Endothelial cell of umbilical vein (primary cell): Measurements from ENCODE around the gene OLFM1. TPM values are rescaled to one million over a fixed set of nuclear protein-coding genes. Genes with fewer than 3 reads are reported as not detected.

ENCODE experiments used
- BruUV-seq: library from RNA; stranded (reverse); fragments of 400-500 nt; replicated peaks from 2 replicates; lab custom pipeline; 2021; lab: Mats Ljungman, UMichigan
- CTCF ChIA-PET: fragments of 300-600, 350-600 bp; sonication (Branson Sonifier 250); formaldehyde crosslinking; loops from one replicate; lab custom pipeline; 2021; ENCODE audit warnings: antibody characterized with exemption, inconsistent platforms; lab: Charles Lee
- POLR2A ChIA-PET: fragments of 300-600, 350-600 bp; sonication (Branson Sonifier 250); formaldehyde crosslinking; loops from one replicate; lab custom pipeline; 2021; ENCODE audit warnings: antibody characterized with exemption, inconsistent platforms; lab: Charles Lee
- DNase-seq: peaks from one replicate; pipeline ENCODE4 v3.0.0-alpha.2; 2011; ENCODE audit warnings: low read depth, low spot score
- FAIRE-seq: peaks from 2 replicates; lab custom pipeline; 2011; peaks lifted over from hg19 to GRCh38; lab: Jason Lieb, UNC
- H2AFZ ChIP-seq: 2 replicates; pipeline ENCODE4 v1.6.0; 2012; ENCODE audit warnings: low read depth, low read length, control low read depth, inconsistent platforms
- H3K27ac ChIP-seq: 2 replicates; pipeline ENCODE4 v1.5.1; 2011; ENCODE audit warnings: low read depth, mild to moderate bottlenecking, control low read depth, low read length, moderate library complexity; ENCODE audit not compliant: insufficient read depth
- H3K27me3 ChIP-seq, 2 experiments: 2 replicates each; pipeline versions ENCODE4 v1.6.0 to v1.6.1; 2011; ENCODE audit warnings: low read length in 2 of 2, mixed read lengths in 1 of 2; ENCODE audit not compliant: control insufficient read depth in 2 of 2, insufficient read depth in 2 of 2
- H3K36me3 ChIP-seq, 2 experiments: 2 replicates in 1 of 2; 3 replicates in 1 of 2; pipeline ENCODE4 v1.5.1; 2011; ENCODE audit warnings: low read length in 2 of 2, mild to moderate bottlenecking in 1 of 2, moderate library complexity in 1 of 2; ENCODE audit not compliant: control insufficient read depth in 2 of 2, insufficient read depth in 2 of 2; ENCODE audit errors: extremely low read depth in 1 of 2
- H3K4me1 ChIP-seq: 3 replicates; pipeline ENCODE4 v1.5.1; 2011; ENCODE audit warnings: mild to moderate bottlenecking, low read length; ENCODE audit not compliant: control insufficient read depth, insufficient read depth; ENCODE audit errors: extremely low read depth
- H3K4me2 ChIP-seq: 2 replicates; pipeline ENCODE4 v1.6.1; 2011; ENCODE audit warnings: low read length, control low read depth, mixed read lengths; ENCODE audit not compliant: insufficient read depth
- H3K4me3 ChIP-seq, 3 experiments: fragments of 200-600 bp in 1 of 3; sonication (generic), shearing (Covaris generic) in 1 of 3; replicated peaks in 1 of 3; 2 replicates each; pipeline ENCODE4 v1.5.1; 2011 to 2016; ENCODE audit warnings: control low read depth in 3 of 3, low read length in 3 of 3, mild to moderate bottlenecking in 2 of 3, inconsistent platforms in 1 of 3, low read depth in 1 of 3, moderate library complexity in 1 of 3; ENCODE audit not compliant: insufficient read depth in 1 of 3
- H3K79me2 ChIP-seq: 2 replicates; pipeline ENCODE4 v1.6.0; 2012; ENCODE audit warnings: low read length, inconsistent platforms; ENCODE audit not compliant: control insufficient read depth, insufficient read depth
- H3K9ac ChIP-seq: replicated peaks from 2 replicates; pipeline ENCODE3; 2011; ENCODE audit warnings: low read length, control low read depth; ENCODE audit not compliant: insufficient read depth; ENCODE audit errors: extremely low read depth
- H3K9me1 ChIP-seq: replicated peaks from 3 replicates; pipeline ENCODE4 v1.6.0; 2011; ENCODE audit warnings: mild to moderate bottlenecking, low read length; ENCODE audit not compliant: control insufficient read depth, insufficient read depth; ENCODE audit errors: extremely low read depth
- H3K9me3 ChIP-seq: replicated peaks from 2 replicates; pipeline ENCODE4 v1.5.1; 2012; ENCODE audit warnings: low read length, inconsistent platforms; ENCODE audit not compliant: control insufficient read depth, insufficient read depth
- H4K20me1 ChIP-seq: replicated peaks from 2 replicates; pipeline ENCODE3; 2011; ENCODE audit warnings: mild to moderate bottlenecking, low read length; ENCODE audit not compliant: control insufficient read depth, insufficient read depth; ENCODE audit errors: extremely low read depth
- CTCF ChIP-seq, 2 donors: IDR thresholded peaks; 1 replicate in 1 of 2; 2 replicates in 1 of 2; pipeline ENCODE4 v1.5.1; 2011; ENCODE audit warnings: low read length in 2 of 2, mild to moderate bottlenecking in 2 of 2, moderate library complexity in 2 of 2, control low read depth in 1 of 2, inconsistent platforms in 1 of 2, low read depth in 1 of 2; ENCODE audit not compliant: insufficient read depth in 1 of 2; ENCODE audit errors: extremely low read depth in 1 of 2
- EZH2 ChIP-seq: IDR thresholded peaks from 2 replicates; pipeline ENCODE4 v1.6.1; 2012; ENCODE audit warnings: borderline replicate concordance, low read depth, mild to moderate bottlenecking, moderate library complexity, low read length, inconsistent platforms; ENCODE audit not compliant: severe bottlenecking
- FOS ChIP-seq: IDR thresholded peaks from 2 replicates; pipeline ENCODE4 v1.6.1; 2011; ENCODE audit warnings: mild to moderate bottlenecking, low read length, moderate library complexity, borderline replicate concordance; ENCODE audit not compliant: insufficient read depth
- GATA2 ChIP-seq: IDR thresholded peaks from 2 replicates; pipeline ENCODE4 v1.7.0; 2011; ENCODE audit warnings: low read depth, mild to moderate bottlenecking, moderate library complexity, mixed read lengths, low read length; ENCODE audit not compliant: insufficient read length, insufficient read depth
- dilution Hi-C: fragments of 300-500 bp; cut with MboI; formaldehyde crosslinking; loops from one replicate; pipeline ENCODE4 v1.15.0; 2019; ENCODE audit warnings: low sequenced_read_pairs; ENCODE audit not compliant: extremely low pct_ligation_motif_present
- intact Hi-C: fragments of 100-400 bp; cut with micrococcal nuclease; formaldehyde crosslinking; loops from one replicate; pipeline ENCODE4 v1.10.0; 2022
- polyA plus RNA-seq, 4 experiments: library from polyadenylated mRNA; depleted of rRNA in 3 of 4; stranded (reverse) in 3 of 4; unstranded in 1 of 4; fragments of >200 nt; gene quantifications; 2 replicates each; pipeline versions ENCODE4 v1.2.1 to v1.2.3, GENCODE V29; 2011 to 2012; ENCODE audit warnings: missing spikeins in 1 of 4
- total RNA-seq: library from RNA; stranded (reverse); gene quantifications from 2 replicates; pipeline ENCODE4 v1.2.3, GENCODE V29; 2021

Gene OLFM1
- total and polyA plus RNA-seq, 2 donors (not counting 3 experiments of a cell fraction or from before 2014, with no cell fraction given), result 0.07 to 0.95 TPM

- Histone ChIP-seq H3K27me3 (peaks cover 15% of the 10 kb centered on the region in 2 experiments), H3K79me2 (no peaks in the 10 kb centered on the region), H3K36me3 (no peaks in the 10 kb centered on the region), H2AFZ (no peak overlapping the region), H3K9me1 (no peaks in the 10 kb centered on the region), H4K20me1 (no peaks in the 10 kb centered on the region), H3K9ac (no peak overlapping the region), H3K4me3 (no peak overlapping the region), H3K27ac (no peak overlapping the region), H3K9me3 (no peaks in the 10 kb centered on the region), H3K4me2 (no peak overlapping the region), H3K4me1 (no peaks in the 10 kb centered on the region)
- POLR2A ChIA-PET, result no interaction called here
- TF ChIP-seq EZH2, result no peak
- TF ChIP-seq FOS, result no peak
- peak; percentile 89 to 90 for TF ChIP-seq CTCF (IDR thresholded peaks at IDR 0.05; ENCODE audit: extremely low read depth in 1 of 2, insufficient read depth in 1 of 2, low read depth in 1 of 2, low read length in 2 of 2)
- TF ChIP-seq GATA2, result peak; percentile 34
- BruUV-seq, result no TSS peak
- FAIRE-seq (peak; percentile 83), DNase-seq (peak; percentile 72)
- dilution Hi-C loops, result no loop called here
- CTCF ChIA-PET, result interaction anchor here (0.7 to 4.4 kb wide), 5 partner anchors 9 to 329 kb away, joined by 4 to 39 read pairs (median 4); no protein-coding TSS in a partner anchor
- intact Hi-C loops, result loop anchor here (1.0 to 10.0 kb wide), 4 partner anchors 311 to 637 kb away; no protein-coding TSS in a partner anchor
These were observed 1.5 kb upstream of the OLFM1 start for GRCh38 chr9:135085830-135086546.
